Iris pigment epithelial cell (primary cell): ENCODE data around the gene RASGRF1.

Experiments used
- DNase-seq: peaks from one replicate; pipeline ENCODE4 v3.0.0-alpha.2; 2011; ENCODE audit warnings: low read depth

The RASGRF1 gene

GRCh38 chr15:79101866-79102581 is 11.4 kb upstream of the RASGRF1 start:
- peak; percentile 5 for DNase-seq

- peak; percentile 6 for DNase-seq
These were observed 9.1 kb upstream of the RASGRF1 start for GRCh38 chr15:79099692-79100091.

GRCh38 chr15:79094611-79095021 is 4.0 kb upstream of the RASGRF1 start:
- DNase-seq = no peak

GRCh38 chr15:79093352-79093935 is 2.9 kb upstream of the RASGRF1 start:
- no peak for DNase-seq

GRCh38 chr15:79092382-79092781 is 1.8 kb upstream of the RASGRF1 start:
- DNase-seq = no peak

- peak; percentile 28 for DNase-seq
These were observed 756 bp upstream of the RASGRF1 start for GRCh38 chr15:79091204-79091867.

GRCh38 chr15:79089890-79090486 is 592 bp downstream of the RASGRF1 start:
- DNase-seq = no peak

GRCh38 chr15:79089331-79089889 is 1.2 kb downstream of the RASGRF1 start:
- no peak for DNase-seq

- DNase-seq = no peak
These were observed 2.0 kb downstream of the RASGRF1 start for GRCh38 chr15:79088426-79089205.

GRCh38 chr15:79086814-79087213 is 3.8 kb downstream of the RASGRF1 start:
- DNase-seq = no peak

- no peak for DNase-seq
These were observed 6.1 kb downstream of the RASGRF1 start for GRCh38 chr15:79084308-79084968.

GRCh38 chr15:79083154-79083553 is 7.4 kb downstream of the RASGRF1 start:
- DNase-seq = no peak

- DNase-seq = no peak
These were observed 8.1 kb downstream of the RASGRF1 start for GRCh38 chr15:79082363-79083070.

- no peak for DNase-seq
These were observed 11.7 kb downstream of the RASGRF1 start for GRCh38 chr15:79078763-79079410.

- no peak for DNase-seq
These were observed 12.6 kb downstream of the RASGRF1 start for GRCh38 chr15:79078003-79078402.

GRCh38 chr15:79076661-79077060 is 13.9 kb downstream of the RASGRF1 start:
- no peak for DNase-seq

GRCh38 chr15:79075256-79075655 is 15.3 kb downstream of the RASGRF1 start:
- no peak for DNase-seq

GRCh38 chr15:79073336-79073735 is 17.2 kb downstream of the RASGRF1 start:
- no peak for DNase-seq

- peak; percentile 3 for DNase-seq
These were observed 18.7 kb downstream of the RASGRF1 start for GRCh38 chr15:79071901-79072300.

- no peak for DNase-seq
These were observed 21.8 kb downstream of the RASGRF1 start for GRCh38 chr15:79068790-79069189.
